Lung (tissue), 12 donors: Measurements from ENCODE around the gene CACNA1A. TPM values are rescaled to one million over a fixed set of nuclear protein-coding genes. Genes with fewer than 3 reads are reported as not detected.

Source experiments
- ATAC-seq: fragments of 200-7000 bp; cut with Tn5 transposase; one replicate; pipeline ENCODE4 v1.9.1; 2020; ENCODE audit warnings: moderate number of reproducible peaks; ENCODE audit not compliant: insufficient read depth, low FRiP score
- DNase-seq, 3 donors: peaks; one replicate each; pipeline ENCODE4 v3.0.0-alpha.2; 2013 to 2017
- H3K27ac ChIP-seq, 2 donors: one replicate each; pipeline ENCODE4 v1.5.1; 2013; ENCODE audit warnings: mild to moderate bottlenecking in 2 of 2, moderate library complexity in 2 of 2, control low read depth in 1 of 2, inconsistent platforms in 1 of 2, low read depth in 1 of 2, low read length in 1 of 2
- H3K27me3 ChIP-seq, 3 donors: one replicate each; pipeline ENCODE4 v1.5.1; 2013; ENCODE audit warnings: low read length in 2 of 3; ENCODE audit not compliant: control insufficient read depth in 3 of 3, insufficient read depth in 3 of 3
- H3K36me3 ChIP-seq, 4 donors: one replicate each; pipeline ENCODE4 v1.5.1; 2013; ENCODE audit warnings: low read length in 4 of 4, mild to moderate bottlenecking in 1 of 4, moderate library complexity in 1 of 4; ENCODE audit not compliant: control insufficient read depth in 4 of 4, insufficient read depth in 4 of 4
- H3K4me1 ChIP-seq, 5 donors: one replicate each; pipeline ENCODE4 v1.5.1; 2013; ENCODE audit warnings: low read length in 5 of 5, mild to moderate bottlenecking in 2 of 5, moderate library complexity in 1 of 5; ENCODE audit not compliant: control insufficient read depth in 5 of 5, insufficient read depth in 5 of 5
- H3K4me3 ChIP-seq: one replicate; pipeline ENCODE4 v1.5.1; 2013; ENCODE audit warnings: mild to moderate bottlenecking, control low read depth, moderate library complexity
- H3K9ac ChIP-seq, 2 donors: one replicate each; pipeline ENCODE4 v1.5.1; 2013; ENCODE audit warnings: low read length in 2 of 2, control low read depth in 1 of 2; ENCODE audit not compliant: insufficient read depth in 1 of 2
- H3K9me3 ChIP-seq, 4 donors: one replicate each; pipeline ENCODE4 v1.5.1; 2013; ENCODE audit warnings: low read length in 3 of 4, mild to moderate bottlenecking in 1 of 4, moderate library complexity in 1 of 4; ENCODE audit not compliant: control insufficient read depth in 4 of 4, insufficient read depth in 3 of 4
- WGBS, 2 donors: extraction: QIAGEN DNeasy Blood & Tissue Kit; methylation state at CpG; one replicate each; pipeline ENCODE4 v1.1.7; 2013; 5-methylcytosine and 5-hydroxymethylcytosine counted together
- polyA plus RNA-seq, 2 donors: library from polyadenylated mRNA; stranded (reverse); fragments of 200-250 nt; gene quantifications; one replicate each; pipeline ENCODE4 v1.2.1, GENCODE V29; 2013
- total RNA-seq, 2 donors: library from RNA; depleted of rRNA in 1 of 2; stranded (reverse); fragments of >200 nt in 1 of 2; gene quantifications; one replicate each; pipeline ENCODE4 v1.2.1, GENCODE V29; 2014 to 2021
- TF ChIP-seq, protein P1 (sequence below): IDR thresholded peaks from 2 replicates; pipeline ENCODE4 v1.5.1; 2012; ENCODE audit warnings: mild to moderate bottlenecking; ENCODE audit errors: control extremely low read depth, extremely low read depth
- donor health status: control.
- donor health status: control.
- donor health status: Bipolar disorder and iron deficiency.
- donor health status: healthy.
- donor health status: DM: yes; HTN: yes; CAD: no.

The CACNA1A gene
- total and polyA plus RNA-seq, 4 donors, result 0.27 to 1.00 (median 0.75) TPM

GRCh38 chr19:13240312-13241022, 265.8 kb downstream of the CACNA1A start:
- ATAC-seq (no peak), DNase-seq (no peak)
- peaks cover 0 to 2% (median 0%) of the 10 kb centered on the region in 5 donors for H3K4me1 ChIP-seq
- H3K36me3 ChIP-seq, result no peaks in the 10 kb centered on the region
- no peaks in the 10 kb centered on the region for H3K27me3 ChIP-seq
- TF ChIP-seq, protein P1, sequence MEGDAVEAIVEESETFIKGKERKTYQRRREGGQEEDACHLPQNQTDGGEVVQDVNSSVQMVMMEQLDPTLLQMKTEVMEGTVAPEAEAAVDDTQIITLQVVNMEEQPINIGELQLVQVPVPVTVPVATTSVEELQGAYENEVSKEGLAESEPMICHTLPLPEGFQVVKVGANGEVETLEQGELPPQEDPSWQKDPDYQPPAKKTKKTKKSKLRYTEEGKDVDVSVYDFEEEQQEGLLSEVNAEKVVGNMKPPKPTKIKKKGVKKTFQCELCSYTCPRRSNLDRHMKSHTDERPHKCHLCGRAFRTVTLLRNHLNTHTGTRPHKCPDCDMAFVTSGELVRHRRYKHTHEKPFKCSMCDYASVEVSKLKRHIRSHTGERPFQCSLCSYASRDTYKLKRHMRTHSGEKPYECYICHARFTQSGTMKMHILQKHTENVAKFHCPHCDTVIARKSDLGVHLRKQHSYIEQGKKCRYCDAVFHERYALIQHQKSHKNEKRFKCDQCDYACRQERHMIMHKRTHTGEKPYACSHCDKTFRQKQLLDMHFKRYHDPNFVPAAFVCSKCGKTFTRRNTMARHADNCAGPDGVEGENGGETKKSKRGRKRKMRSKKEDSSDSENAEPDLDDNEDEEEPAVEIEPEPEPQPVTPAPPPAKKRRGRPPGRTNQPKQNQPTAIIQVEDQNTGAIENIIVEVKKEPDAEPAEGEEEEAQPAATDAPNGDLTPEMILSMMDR, result no peak
- WGBS, 2 donors, result 66 to 73% methylated on average over 9 of the region's 9 CpGs
- H3K27ac ChIP-seq, result no peak overlapping the region
- no peak overlapping the region for H3K4me3 ChIP-seq
- H3K9me3 ChIP-seq, result peaks cover 0 to 7% (median 2%) of the 10 kb centered on the region in 4 donors
- no peak overlapping the region for H3K9ac ChIP-seq

- TF ChIP-seq, protein P1, result no peak
- Histone ChIP-seq H3K27ac (no peak overlapping the region), H3K4me3 (no peak overlapping the region), H3K9ac (no peak overlapping the region), H3K27me3 (no peaks in the 10 kb centered on the region), H3K9me3 (peaks cover 0 to 10% (median 3%) of the 10 kb centered on the region in 4 donors), H3K4me1 (peaks cover 0 to 5% (median 0%) of the 10 kb centered on the region in 5 donors), H3K36me3 (no peaks in the 10 kb centered on the region)
- WGBS, 2 donors, result 76 to 81% methylated on average over 13 of the region's 13 CpGs
- ATAC-seq (no peak), DNase-seq (no peak)
Measured at GRCh38 chr19:13238891-13239534, 267.3 kb downstream of the CACNA1A start.

DNA sequence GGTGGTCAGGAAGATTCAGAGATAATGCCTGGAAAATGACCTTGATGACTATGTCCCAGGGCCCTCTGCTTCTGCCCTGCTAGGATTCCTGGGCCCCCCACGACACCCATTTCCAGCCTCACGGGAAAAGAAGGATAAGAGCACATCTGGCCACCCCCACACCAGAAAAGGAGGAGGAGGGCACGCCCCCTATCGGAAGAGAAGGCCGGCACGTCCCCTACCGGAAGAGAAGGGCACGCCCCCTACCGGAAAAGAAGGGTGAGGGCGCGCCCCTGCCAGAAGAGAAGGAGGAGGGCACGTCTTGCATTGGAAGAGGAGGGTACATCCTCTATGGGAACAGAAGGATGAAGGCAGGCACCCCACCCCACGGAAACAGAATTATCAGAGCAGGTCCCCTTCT, 271.8 kb downstream of the CACNA1A start:
- H3K4me3 ChIP-seq, result no peak overlapping the region
- H3K9ac ChIP-seq, result no peak overlapping the region
- ATAC-seq (no peak), DNase-seq (peak in 1 of 3 donors; percentile 35)
- WGBS, 2 donors, result 5 to 9% methylated on average over 13 of the region's 13 CpGs
- H3K36me3 ChIP-seq, result no peaks in the 10 kb centered on the region
- H3K27ac ChIP-seq, result no peak overlapping the region
- H3K4me1 ChIP-seq, result peaks cover 0 to 5% (median 0%) of the 10 kb centered on the region in 5 donors
- H3K9me3 ChIP-seq, result peaks cover 0 to 6% (median 3%) of the 10 kb centered on the region in 4 donors
- TF ChIP-seq, protein P1, result peak; percentile 29
- no peaks in the 10 kb centered on the region for H3K27me3 ChIP-seq
